Caco-2 (cell line): ENCODE measurements around the gene VAPB. TPM values are rescaled to one million over a fixed set of nuclear protein-coding genes. Genes with fewer than 3 reads are reported as not detected.

Experiments
- BruUV-seq: library from RNA; stranded (reverse); fragments of 400-500 nt; replicated peaks from 2 replicates; lab custom pipeline; 2021; lab: Mats Ljungman, UMichigan
- CTCF ChIA-PET: fragments of 300-600 bp; sonication (Branson Sonifier 250); formaldehyde crosslinking; loops from one replicate; lab custom pipeline; 2022; ENCODE audit warnings: antibody characterized with exemption; lab: Charles Lee
- POLR2A ChIA-PET: fragments of 300-600 bp; sonication (Branson Sonifier 250); formaldehyde crosslinking; loops from one replicate; lab custom pipeline; 2022; ENCODE audit warnings: antibody characterized with exemption; lab: Charles Lee
- DNase-seq, 2 experiments: peaks; one replicate each; pipeline versions ENCODE4 v3.0.0 to v3.0.0-alpha.2; 2020 to 2022
- H3K27me3 ChIP-seq: replicated peaks from 2 replicates; pipeline ENCODE4 v1.6.0; 2011; ENCODE audit warnings: low read length; ENCODE audit not compliant: control insufficient read depth, insufficient read depth
- H3K36me3 ChIP-seq: 2 replicates; pipeline ENCODE4 v1.5.1; 2011; ENCODE audit warnings: low read length; ENCODE audit not compliant: control insufficient read depth, insufficient read depth
- H3K4me1 ChIP-seq: fragments of 250-450 bp; sonication (Bioruptor Pico); 2 replicates; pipeline ENCODE4 v1.5.1; 2020; ENCODE audit warnings: mild to moderate bottlenecking
- H3K4me3 ChIP-seq: 2 replicates; pipeline ENCODE4 v1.5.1; 2011; ENCODE audit warnings: low read depth, mild to moderate bottlenecking, control low read depth, low read length
- H3K9me3 ChIP-seq: fragments of 250-450 bp; sonication (Bioruptor Pico); 2 replicates; pipeline ENCODE4 v1.5.1; 2020; ENCODE audit warnings: mild to moderate bottlenecking, moderate library complexity
- H3K27ac Mint-ChIP-seq: one replicate; pipeline ENCODE4 v1.8.0; 2022; ENCODE audit warnings: mixed read lengths; ENCODE audit not compliant: unreplicated experiment
- H3K27me3 Mint-ChIP-seq: one replicate; pipeline ENCODE4 v1.8.0; 2022; ENCODE audit warnings: mixed read lengths; ENCODE audit not compliant: insufficient read depth, unreplicated experiment
- H3K36me3 Mint-ChIP-seq: one replicate; pipeline ENCODE4 v1.8.0; 2022; ENCODE audit warnings: mild to moderate bottlenecking, mixed read lengths; ENCODE audit not compliant: insufficient read depth, unreplicated experiment
- H3K4me1 Mint-ChIP-seq: one replicate; pipeline ENCODE4 v1.8.0; 2022; ENCODE audit warnings: low read depth, mixed read lengths; ENCODE audit not compliant: unreplicated experiment
- H3K4me3 Mint-ChIP-seq: one replicate; pipeline ENCODE4 v1.8.0; 2022; ENCODE audit warnings: mild to moderate bottlenecking, moderate library complexity, mixed read lengths; ENCODE audit not compliant: unreplicated experiment
- H3K9me3 Mint-ChIP-seq: one replicate; pipeline ENCODE4 v1.8.0; 2022; ENCODE audit warnings: mixed read lengths; ENCODE audit not compliant: unreplicated experiment
- CTCF ChIP-seq, 2 experiments: fragments of 200-600 bp in 1 of 2; IDR thresholded peaks; 1 replicate in 1 of 2; 2 replicates in 1 of 2; pipeline versions ENCODE4 v1.5.1 to v1.8.0; 2011 to 2022; ENCODE audit warnings: antibody characterized with exemption in 1 of 2, control low read depth in 1 of 2, inconsistent platforms in 1 of 2, low read depth in 1 of 2, low read length in 1 of 2, mild to moderate bottlenecking in 1 of 2, moderate library complexity in 1 of 2; ENCODE audit not compliant: insufficient read depth in 1 of 2, severe bottlenecking in 1 of 2, unreplicated experiment in 1 of 2
- intact Hi-C: fragments of 100-400 bp; cut with micrococcal nuclease; formaldehyde crosslinking; loops from one replicate; pipeline ENCODE4 v1.10.0; 2022; ENCODE audit not compliant: unreplicated experiment
- total RNA-seq: library from RNA; stranded (reverse); gene quantifications from 2 replicates; pipeline ENCODE4 v1.2.3, GENCODE V29; 2022

Gene VAPB
- total RNA-seq, 1 experiment from 2014 or later = 186 TPM

DNA sequence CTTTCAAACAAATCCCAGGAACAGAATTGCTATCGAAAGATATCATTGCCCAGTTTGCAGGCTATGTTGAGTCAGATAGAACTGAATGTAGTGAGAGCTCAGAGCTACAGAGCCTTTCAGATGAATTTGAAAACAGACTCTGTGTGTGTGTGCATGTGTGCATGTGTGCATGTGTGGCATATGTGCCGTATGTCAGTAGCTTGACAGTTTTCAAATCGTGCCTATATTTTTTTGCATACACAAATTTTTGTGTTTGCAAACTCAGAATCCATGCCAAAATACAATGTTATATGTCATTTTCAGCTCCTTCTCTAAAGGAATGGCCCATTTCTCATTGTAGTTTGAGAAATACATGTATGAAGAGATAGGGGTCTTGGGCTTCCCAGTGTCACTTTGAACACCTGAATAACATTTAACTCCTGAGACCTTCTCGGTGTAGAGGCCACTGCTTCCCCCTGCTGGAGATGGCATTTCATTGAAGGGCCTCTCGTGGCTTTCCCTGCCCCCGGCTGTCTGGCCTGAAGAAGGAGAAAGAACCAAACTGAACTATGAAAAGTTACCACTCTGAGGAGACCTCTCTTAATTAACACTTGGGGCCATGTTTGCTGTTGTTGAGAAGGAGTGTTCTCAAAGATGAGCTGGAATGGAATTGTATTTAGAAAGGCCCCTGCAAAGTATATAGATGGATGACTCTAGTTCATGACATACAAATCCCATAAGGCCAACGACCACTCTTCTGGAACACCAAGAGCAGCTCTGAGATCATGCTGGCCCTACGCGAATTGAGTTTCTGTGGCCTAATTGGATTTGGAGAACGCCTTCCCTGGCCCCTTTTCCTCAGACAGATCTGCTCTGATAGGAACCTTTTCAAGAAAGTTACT lies 58.7 kb downstream of the VAPB start:
- peak; percentile 87 to 89 for DNase-seq
- intact Hi-C loops = loop anchor here (1.0 to 5.0 kb wide), 4 partner anchors 75 to 210 kb away; no protein-coding TSS in a partner anchor
- H3K27ac Mint-ChIP-seq = no peak overlapping the region
- ChIA-PET CTCF (interaction anchor here (0.7 to 1.4 kb wide), 5 partner anchors 24 to 203 kb away, joined by 3 to 8 read pairs (median 4); partner anchors contain the start of genes STX16 and VAPB), POLR2A (interaction anchor here (0.5 to 0.7 kb wide), 2 partner anchors 59 to 75 kb away, joined by 3 read pairs; partner anchors contain the start of gene VAPB)
- H3K36me3 ChIP-seq = peaks cover 10% of the 10 kb centered on the region
- H3K9me3 ChIP-seq = no peaks in the 10 kb centered on the region
- peak; percentile 97 for TF ChIP-seq CTCF (IDR thresholded peaks at IDR 0.05; ENCODE audit: insufficient read depth in 1 of 2, low read depth in 1 of 2, low read length in 1 of 2, severe bottlenecking in 1 of 2, unreplicated experiment in 1 of 2)
- no peaks in the 10 kb centered on the region for H3K27me3 Mint-ChIP-seq
- H3K27me3 ChIP-seq = no peaks in the 10 kb centered on the region
- H3K4me3 ChIP-seq = no peak overlapping the region
- no peak overlapping the region for H3K4me3 Mint-ChIP-seq
- no peaks in the 10 kb centered on the region for H3K4me1 ChIP-seq
- H3K4me1 Mint-ChIP-seq = peaks cover 6% of the 10 kb centered on the region
- H3K36me3 Mint-ChIP-seq = peaks cover 73% of the 10 kb centered on the region
- BruUV-seq = no TSS peak
- no peaks in the 10 kb centered on the region for H3K9me3 Mint-ChIP-seq

DNA sequence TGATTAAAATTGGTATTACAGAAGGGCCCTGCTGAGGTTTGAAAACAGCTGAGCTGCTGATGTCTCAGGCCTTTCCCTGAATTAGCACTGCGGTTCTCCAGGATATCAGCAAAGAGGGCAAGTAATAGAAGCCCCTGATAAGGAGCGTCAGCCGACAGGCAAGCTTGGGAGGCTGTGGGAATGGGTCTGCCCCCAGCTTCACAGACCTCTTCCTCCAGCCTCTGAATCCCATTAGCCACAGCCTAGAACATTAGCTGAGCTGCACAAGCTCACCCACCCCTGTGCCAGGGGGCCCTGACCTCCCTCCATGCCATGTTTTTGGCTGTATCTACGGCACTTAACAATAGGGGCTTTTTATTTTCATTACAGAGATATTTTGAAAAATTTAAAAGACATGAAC lies 59.9 kb downstream of the VAPB start:
- POLR2A ChIA-PET = no interaction called here
- H3K36me3 ChIP-seq = peaks cover 9% of the 10 kb centered on the region
- no peaks in the 10 kb centered on the region for H3K27me3 Mint-ChIP-seq
- no peaks in the 10 kb centered on the region for H3K27me3 ChIP-seq
- H3K36me3 Mint-ChIP-seq = peaks cover 74% of the 10 kb centered on the region
- peaks cover 2% of the 10 kb centered on the region; the same call in 1 of the 2 replicates for H3K9me3 ChIP-seq
- CTCF ChIA-PET = no interaction called here
- no peaks in the 10 kb centered on the region for H3K4me1 ChIP-seq
- peaks cover 6% of the 10 kb centered on the region for H3K4me1 Mint-ChIP-seq
- H3K9me3 Mint-ChIP-seq = peaks cover 5% of the 10 kb centered on the region
- no peak overlapping the region for H3K27ac Mint-ChIP-seq
- no peak for TF ChIP-seq CTCF (IDR thresholded peaks at IDR 0.05; ENCODE audit: insufficient read depth in 1 of 2, low read depth in 1 of 2, low read length in 1 of 2, severe bottlenecking in 1 of 2, unreplicated experiment in 1 of 2)
- no peak for DNase-seq
- no peak overlapping the region for H3K4me3 ChIP-seq
- no peak overlapping the region for H3K4me3 Mint-ChIP-seq
- no TSS peak for BruUV-seq
- intact Hi-C loops = loop anchor here (5.0 kb wide), 1 partner anchor 137 kb away; no protein-coding TSS in a partner anchor

- ChIA-PET POLR2A (no interaction called here), CTCF (interaction anchor here (0.7 kb wide), 1 partner anchor 9 kb away, joined by 3 read pairs; no protein-coding TSS in a partner anchor)
- Histone ChIP-seq H3K9me3 (peaks cover 10% of the 10 kb centered on the region; the same call in 1 of the 2 replicates), H3K27me3 (no peaks in the 10 kb centered on the region), H3K4me1 (no peaks in the 10 kb centered on the region), H3K4me3 (no peak overlapping the region), H3K36me3 (peaks cover 8% of the 10 kb centered on the region)
- no peak overlapping the region for H3K4me3 Mint-ChIP-seq
- H3K27me3 Mint-ChIP-seq = no peaks in the 10 kb centered on the region
- TF ChIP-seq CTCF (IDR thresholded peaks at IDR 0.05; ENCODE audit: insufficient read depth in 1 of 2, low read depth in 1 of 2, low read length in 1 of 2, severe bottlenecking in 1 of 2, unreplicated experiment in 1 of 2) = no peak
- peaks cover 13% of the 10 kb centered on the region for H3K9me3 Mint-ChIP-seq
- intact Hi-C loops = loop anchor here (5.0 kb wide), 1 partner anchor 137 kb away; no protein-coding TSS in a partner anchor
- peaks cover 74% of the 10 kb centered on the region for H3K36me3 Mint-ChIP-seq
- no peak overlapping the region for H3K27ac Mint-ChIP-seq
- peaks cover 6% of the 10 kb centered on the region for H3K4me1 Mint-ChIP-seq
- DNase-seq = no peak
- no TSS peak for BruUV-seq
Measured at GRCh38 chr20:58449681-58450221, 60.7 kb downstream of the VAPB start.
